ENCODE data around the gene HNF1B. TPM values are rescaled to one million over a fixed set of nuclear protein-coding genes. Genes with fewer than 3 reads are reported as not detected.

Gene HNF1B
- total and polyA plus RNA-seq, 2 donors (not counting 3 experiments of a cell fraction or from before 2014, with no cell fraction given) = not detected

GRCh38 chr17:37696366-37696765, 48.5 kb downstream of the HNF1B start:
- CTCF ChIA-PET = no interaction called here
- no peaks in the 10 kb centered on the region for H3K79me2 ChIP-seq (ENCODE audit: control insufficient read depth, insufficient read depth, low read length)
- H3K9me1 ChIP-seq (replicated peaks; ENCODE audit: control insufficient read depth, extremely low read depth, insufficient read depth, low read length) = no peaks in the 10 kb centered on the region
- dilution Hi-C loops (cut with MboI; ENCODE audit: extremely low pct_ligation_motif_present, low sequenced_read_pairs) (no loop called here), intact Hi-C loops (cut with micrococcal nuclease) (no loop called here)
- no peaks in the 10 kb centered on the region for H3K36me3 ChIP-seq (ENCODE audit: control insufficient read depth in 2 of 2, extremely low read depth in 1 of 2, insufficient read depth in 2 of 2, low read length in 2 of 2)
- FAIRE-seq (no peak), DNase-seq (ENCODE audit: low read depth, low spot score) (no peak)
- no peaks in the 10 kb centered on the region for H4K20me1 ChIP-seq (replicated peaks; ENCODE audit: control insufficient read depth, extremely low read depth, insufficient read depth, low read length)
- H2AFZ ChIP-seq (ENCODE audit: low read depth, low read length) = no peak overlapping the region
- no peak overlapping the region for H3K4me3 ChIP-seq (replicated peaks in 1 of 3; ENCODE audit: insufficient read depth in 1 of 3, low read depth in 1 of 3, low read length in 3 of 3)
- H3K4me1 ChIP-seq (ENCODE audit: control insufficient read depth, extremely low read depth, insufficient read depth, low read length) = no peaks in the 10 kb centered on the region
- no peak overlapping the region for H3K27ac ChIP-seq (ENCODE audit: insufficient read depth, low read depth, low read length)
- H3K9ac ChIP-seq (replicated peaks; ENCODE audit: extremely low read depth, insufficient read depth, low read length) = no peak overlapping the region
- H3K9me3 ChIP-seq (replicated peaks; ENCODE audit: control insufficient read depth, insufficient read depth, low read length) = no peaks in the 10 kb centered on the region
- H3K27me3 ChIP-seq (ENCODE audit: control insufficient read depth in 2 of 2, insufficient read depth in 2 of 2, low read length in 2 of 2) = peaks cover 8 to 11% of the 10 kb centered on the region in 2 experiments
- TF ChIP-seq POLR2AphosphoS5 (IDR thresholded peaks at IDR 0.05; ENCODE audit: insufficient read depth, low read depth, low read length) (no peak), CTCF (IDR thresholded peaks at IDR 0.05; ENCODE audit: extremely low read depth in 1 of 2, insufficient read depth in 1 of 2, low read depth in 1 of 2, low read length in 2 of 2) (no peak), JUN (IDR thresholded peaks at IDR 0.05; ENCODE audit: borderline replicate concordance, insufficient read depth, insufficient read length, low read depth) (no peak), MAX (IDR thresholded peaks at IDR 0.05; ENCODE audit: insufficient read depth, insufficient read length) (no peak), EZH2 (IDR thresholded peaks at IDR 0.05; ENCODE audit: borderline replicate concordance, low read depth, low read length, severe bottlenecking) (no peak), GATA2 (IDR thresholded peaks at IDR 0.05; ENCODE audit: insufficient read depth, insufficient read length, low read depth, low read length) (no peak), FOS (IDR thresholded peaks at IDR 0.05; ENCODE audit: borderline replicate concordance, insufficient read depth, low read length) (no peak), POLR2A (IDR thresholded peaks at IDR 0.05; ENCODE audit: low read depth, low read length) (no peak), MYC (IDR thresholded peaks at IDR 0.05; ENCODE audit: low read depth, low read length) (no peak)
- POLR2A ChIA-PET = no interaction called here
- no TSS peak for BruUV-seq (replicated peaks)
- no peak overlapping the region for H3K4me2 ChIP-seq (ENCODE audit: insufficient read depth, low read length)

All from endothelial cell of umbilical vein (primary cell).